ENCODE measurements around the gene PLEKHA1.
A peak's percentile ranks its signal among the peaks of the same experiment; 100 is the strongest.

PLEKHA1 gene

DNA sequence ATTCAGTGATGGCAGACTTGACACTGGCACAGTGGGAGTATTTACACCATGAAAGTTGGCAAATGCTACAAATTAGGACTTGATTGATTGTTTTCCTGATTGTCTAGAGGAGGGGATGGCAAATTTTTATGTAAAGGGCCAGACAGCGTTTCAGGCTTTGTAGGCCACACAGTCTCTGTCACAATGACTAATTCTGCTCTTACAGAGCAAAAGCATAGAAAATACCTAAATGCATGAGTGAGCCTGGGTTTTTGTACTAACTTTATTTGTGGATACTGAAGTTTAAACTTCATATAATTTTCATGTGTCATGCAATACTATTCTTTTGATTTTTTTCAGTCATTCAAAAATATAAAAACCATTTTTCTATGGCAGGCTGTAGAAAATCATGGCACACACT is 71.0 kb downstream of the PLEKHA1 start:
- Histone ChIP-seq H3K36me3 (ENCODE audit: insufficient read depth, insufficient read length, low read length) (no peaks in the 10 kb centered on the region), H3K4me1 (ENCODE audit: insufficient read depth, insufficient read length) (no peaks in the 10 kb centered on the region), H3K27me3 (ENCODE audit: insufficient read depth, insufficient read length) (no peaks in the 10 kb centered on the region), H3K9me3 (ENCODE audit: insufficient read depth, low read length) (peaks cover 18% of the 10 kb centered on the region; the same call in 1 of the 2 replicates), H3K4me3 (ENCODE audit: insufficient read length, low read depth) (no peak overlapping the region), H3K9ac (ENCODE audit: insufficient read length, low read depth) (no peak overlapping the region)
- no peak for TF ChIP-seq YY1 (IDR thresholded peaks at IDR 0.05; ENCODE audit: insufficient read depth, insufficient read length)
- no peak for TF ChIP-seq SUZ12 (IDR thresholded peaks at IDR 0.05; ENCODE audit: extremely low read depth, insufficient read depth, insufficient read length)
- no peak for TF ChIP-seq ZNF274 (IDR thresholded peaks at IDR 0.05; ENCODE audit: low read depth, low read length)
- no peak for DNase-seq (ENCODE audit: low read depth, low spot score)

DNA sequence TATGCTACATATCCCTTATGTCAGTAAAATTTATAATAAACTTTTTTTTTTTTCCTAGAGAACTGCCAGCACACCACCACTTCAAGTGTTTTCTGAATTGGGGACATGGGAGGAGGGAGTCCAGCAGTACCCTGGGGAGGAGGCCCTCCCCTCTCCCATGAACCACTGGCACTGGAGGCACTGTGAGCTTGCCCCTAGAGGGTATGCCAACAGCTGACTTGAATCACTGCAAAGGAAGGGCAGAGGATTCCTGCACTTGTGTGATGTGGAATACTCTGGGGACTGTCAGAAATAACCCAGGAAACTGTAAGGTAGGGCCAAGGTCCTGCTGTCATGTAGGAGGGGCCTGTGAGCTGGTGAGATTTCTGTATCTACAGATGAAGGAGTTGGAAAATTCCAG is 71.4 kb downstream of the PLEKHA1 start:
- no peak for DNase-seq (ENCODE audit: low read depth, low spot score)
- Histone ChIP-seq H3K4me3 (ENCODE audit: insufficient read length, low read depth) (no peak overlapping the region), H3K9ac (ENCODE audit: insufficient read length, low read depth) (no peak overlapping the region), H3K4me1 (ENCODE audit: insufficient read depth, insufficient read length) (no peaks in the 10 kb centered on the region), H3K9me3 (ENCODE audit: insufficient read depth, low read length) (peaks cover 18% of the 10 kb centered on the region; the same call in 1 of the 2 replicates), H3K36me3 (ENCODE audit: insufficient read depth, insufficient read length, low read length) (no peaks in the 10 kb centered on the region), H3K27me3 (ENCODE audit: insufficient read depth, insufficient read length) (no peaks in the 10 kb centered on the region)
- no peak for TF ChIP-seq ZNF274 (IDR thresholded peaks at IDR 0.05; ENCODE audit: low read depth, low read length)
- no peak for TF ChIP-seq SUZ12 (IDR thresholded peaks at IDR 0.05; ENCODE audit: extremely low read depth, insufficient read depth, insufficient read length)
- TF ChIP-seq YY1 (IDR thresholded peaks at IDR 0.05; ENCODE audit: insufficient read depth, insufficient read length), result no peak

DNA sequence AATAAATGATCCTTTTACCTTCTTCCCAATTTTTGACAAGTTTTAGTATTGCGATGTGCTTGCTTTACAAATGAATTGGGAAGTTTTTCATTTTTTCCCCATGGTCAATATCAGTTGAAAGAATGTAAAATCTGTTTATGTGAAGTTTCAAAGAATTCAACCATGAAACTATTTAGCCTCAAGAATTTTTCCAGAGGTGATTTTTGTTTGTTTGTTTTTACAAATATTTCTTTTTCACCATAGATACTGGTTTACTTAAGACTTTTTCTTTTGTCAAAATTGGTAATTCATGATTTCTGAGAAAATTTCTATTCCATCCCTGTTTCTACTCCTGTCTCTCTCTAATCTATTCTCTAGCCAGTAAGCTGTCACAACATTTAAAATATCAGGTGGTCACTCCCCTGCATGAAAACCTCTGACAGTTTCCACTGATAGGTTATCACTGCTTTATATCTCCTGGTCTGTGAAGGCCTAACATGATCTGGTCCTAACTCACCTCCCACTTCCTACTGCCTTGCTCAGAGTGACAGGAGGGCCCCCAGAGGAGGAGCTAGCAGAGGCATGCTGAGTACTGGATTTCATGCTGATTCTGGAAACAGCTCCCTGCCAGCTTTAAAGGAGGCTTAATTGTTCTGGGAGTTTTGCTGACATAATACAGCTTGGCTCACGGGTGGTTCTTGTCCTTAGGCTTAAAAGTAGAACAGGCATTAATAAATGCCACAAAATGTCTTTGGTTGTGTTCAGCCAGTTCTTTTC is 72.3 kb downstream of the PLEKHA1 start:
- no peak overlapping the region for H3K9ac ChIP-seq (ENCODE audit: insufficient read length, low read depth)
- TF ChIP-seq YY1 (IDR thresholded peaks at IDR 0.05; ENCODE audit: insufficient read depth, insufficient read length) (no peak), SUZ12 (IDR thresholded peaks at IDR 0.05; ENCODE audit: extremely low read depth, insufficient read depth, insufficient read length) (no peak), ZNF274 (IDR thresholded peaks at IDR 0.05; ENCODE audit: low read depth, low read length) (no peak)
- H3K4me1 ChIP-seq (ENCODE audit: insufficient read depth, insufficient read length), result no peaks in the 10 kb centered on the region
- no peak overlapping the region for H3K4me3 ChIP-seq (ENCODE audit: insufficient read length, low read depth)
- peak; percentile 42 for DNase-seq (ENCODE audit: low read depth, low spot score)
- peaks cover 18% of the 10 kb centered on the region; the same call in 1 of the 2 replicates for H3K9me3 ChIP-seq (ENCODE audit: insufficient read depth, low read length)
- no peaks in the 10 kb centered on the region for H3K36me3 ChIP-seq (ENCODE audit: insufficient read depth, insufficient read length, low read length)
- H3K27me3 ChIP-seq (ENCODE audit: insufficient read depth, insufficient read length), result no peaks in the 10 kb centered on the region

DNA sequence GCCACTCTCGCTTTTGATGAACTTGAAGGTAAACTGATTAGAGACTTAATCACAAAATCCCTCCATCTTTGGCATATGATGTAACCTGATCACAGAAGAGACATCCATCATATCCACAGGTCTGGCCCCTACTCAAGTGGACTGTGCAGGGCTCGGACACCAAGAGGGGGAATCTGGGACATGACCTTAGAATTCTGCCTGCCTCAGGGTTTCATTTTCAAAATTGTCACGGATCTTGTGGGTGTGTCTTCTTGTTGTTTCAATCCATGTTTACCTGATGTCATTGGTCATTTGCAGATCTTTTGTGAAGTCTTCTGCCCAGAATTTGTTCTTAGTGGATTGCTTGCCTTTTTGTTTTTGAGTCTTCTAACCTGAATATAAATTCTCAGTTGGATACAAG is 74.1 kb downstream of the PLEKHA1 start:
- DNase-seq (ENCODE audit: low read depth, low spot score), result no peak
- no peak overlapping the region for H3K9ac ChIP-seq (ENCODE audit: insufficient read length, low read depth)
- H3K36me3 ChIP-seq (ENCODE audit: insufficient read depth, insufficient read length, low read length), result no peaks in the 10 kb centered on the region
- H3K27me3 ChIP-seq (ENCODE audit: insufficient read depth, insufficient read length), result no peaks in the 10 kb centered on the region
- no peaks in the 10 kb centered on the region for H3K4me1 ChIP-seq (ENCODE audit: insufficient read depth, insufficient read length)
- H3K9me3 ChIP-seq (ENCODE audit: insufficient read depth, low read length), result peaks cover 18% of the 10 kb centered on the region; the same call in 1 of the 2 replicates
- no peak overlapping the region for H3K4me3 ChIP-seq (ENCODE audit: insufficient read length, low read depth)
- TF ChIP-seq ZNF274 (IDR thresholded peaks at IDR 0.05; ENCODE audit: low read depth, low read length) (no peak), SUZ12 (IDR thresholded peaks at IDR 0.05; ENCODE audit: extremely low read depth, insufficient read depth, insufficient read length) (no peak), YY1 (IDR thresholded peaks at IDR 0.05; ENCODE audit: insufficient read depth, insufficient read length) (no peak)

DNA sequence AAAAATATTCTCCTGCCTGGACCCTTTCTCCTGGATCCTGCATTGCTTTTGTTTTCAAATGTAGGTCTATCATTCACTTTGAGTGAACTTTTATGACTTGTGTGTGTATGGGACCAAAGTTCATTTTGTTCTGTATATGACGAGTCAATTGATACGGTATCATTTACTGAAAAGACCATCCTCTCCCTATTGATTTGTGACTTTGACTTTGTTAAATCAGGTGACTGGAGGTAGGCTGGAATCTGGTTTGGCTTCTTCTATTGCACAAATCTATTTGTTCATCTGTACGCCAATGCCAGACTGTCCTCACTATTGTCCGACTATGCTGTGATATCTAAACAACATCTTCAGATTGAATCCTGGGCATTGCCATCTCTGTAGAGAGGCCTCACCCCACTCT is 74.6 kb downstream of the PLEKHA1 start:
- H3K4me3 ChIP-seq (ENCODE audit: insufficient read length, low read depth), result no peak overlapping the region
- peaks cover 18% of the 10 kb centered on the region; the same call in 1 of the 2 replicates for H3K9me3 ChIP-seq (ENCODE audit: insufficient read depth, low read length)
- no peaks in the 10 kb centered on the region for H3K4me1 ChIP-seq (ENCODE audit: insufficient read depth, insufficient read length)
- no peaks in the 10 kb centered on the region for H3K36me3 ChIP-seq (ENCODE audit: insufficient read depth, insufficient read length, low read length)
- H3K9ac ChIP-seq (ENCODE audit: insufficient read length, low read depth), result no peak overlapping the region
- no peak for DNase-seq (ENCODE audit: low read depth, low spot score)
- H3K27me3 ChIP-seq (ENCODE audit: insufficient read depth, insufficient read length), result no peaks in the 10 kb centered on the region
- TF ChIP-seq ZNF274 (IDR thresholded peaks at IDR 0.05; ENCODE audit: low read depth, low read length) (no peak), YY1 (IDR thresholded peaks at IDR 0.05; ENCODE audit: insufficient read depth, insufficient read length) (no peak), SUZ12 (IDR thresholded peaks at IDR 0.05; ENCODE audit: extremely low read depth, insufficient read depth, insufficient read length) (no peak)

DNA sequence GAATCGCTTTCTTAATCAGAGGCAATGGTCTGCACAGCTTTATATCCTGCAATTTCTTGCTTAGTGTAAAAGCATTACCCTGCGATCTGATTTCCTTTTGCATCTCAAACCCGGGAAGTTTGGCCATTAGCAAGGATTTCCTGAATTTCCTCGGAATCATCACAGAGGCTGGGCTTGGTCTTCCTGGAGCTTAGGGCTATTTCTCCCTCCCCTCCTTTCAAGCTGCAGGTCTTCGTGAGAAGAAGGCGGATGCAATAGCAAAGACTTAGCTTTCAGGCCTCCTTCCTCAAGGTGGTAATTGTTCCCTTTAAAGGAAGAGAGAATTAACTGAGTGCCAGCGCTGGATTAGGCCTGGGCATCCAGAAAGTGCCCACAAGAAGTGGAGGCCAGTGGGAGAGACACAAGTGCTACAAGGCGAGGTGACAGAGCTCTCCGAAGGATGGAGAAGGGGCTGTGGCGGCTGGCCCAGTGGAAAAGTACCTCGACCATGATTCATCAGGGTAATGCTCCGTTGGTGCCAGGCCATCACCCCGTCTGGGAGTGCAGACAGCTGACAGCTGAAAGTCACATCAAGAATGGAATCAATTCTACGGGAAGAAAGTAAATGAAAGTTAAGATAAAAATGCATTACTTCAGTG is 76.0 kb downstream of the PLEKHA1 start:
- H3K4me1 ChIP-seq (ENCODE audit: insufficient read depth, insufficient read length), result no peaks in the 10 kb centered on the region
- no peaks in the 10 kb centered on the region for H3K36me3 ChIP-seq (ENCODE audit: insufficient read depth, insufficient read length, low read length)
- H3K27me3 ChIP-seq (ENCODE audit: insufficient read depth, insufficient read length), result no peaks in the 10 kb centered on the region
- TF ChIP-seq YY1 (IDR thresholded peaks at IDR 0.05; ENCODE audit: insufficient read depth, insufficient read length), result no peak
- no peak for TF ChIP-seq SUZ12 (IDR thresholded peaks at IDR 0.05; ENCODE audit: extremely low read depth, insufficient read depth, insufficient read length)
- no peak for TF ChIP-seq ZNF274 (IDR thresholded peaks at IDR 0.05; ENCODE audit: low read depth, low read length)
- no peak overlapping the region for H3K4me3 ChIP-seq (ENCODE audit: insufficient read length, low read depth)
- no peak overlapping the region for H3K9ac ChIP-seq (ENCODE audit: insufficient read length, low read depth)
- DNase-seq (ENCODE audit: low read depth, low spot score), result no peak
- H3K9me3 ChIP-seq (ENCODE audit: insufficient read depth, low read length), result peaks cover 16% of the 10 kb centered on the region; the same call in 1 of the 2 replicates

DNA sequence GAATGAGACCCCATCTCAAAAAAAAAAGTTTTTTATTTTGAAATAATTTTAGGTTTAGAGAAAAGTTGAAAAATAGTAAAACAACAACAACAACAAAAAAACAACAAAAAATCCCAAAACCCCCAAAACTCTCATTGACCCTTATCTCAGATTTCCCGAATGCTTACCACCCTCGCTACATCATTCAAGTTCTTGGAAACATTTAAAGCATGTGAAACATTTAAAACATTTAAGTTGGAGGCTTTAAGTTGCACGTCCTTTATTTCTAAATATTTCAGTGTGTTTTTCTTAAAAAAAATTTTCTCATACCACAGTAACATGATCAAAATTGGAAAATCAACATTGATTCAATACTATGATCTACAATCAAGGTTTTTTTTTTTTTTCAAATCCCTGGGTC is 79.6 kb downstream of the PLEKHA1 start:
- H3K27me3 ChIP-seq (ENCODE audit: insufficient read depth, insufficient read length), result peaks cover 8% of the 10 kb centered on the region
- H3K9me3 ChIP-seq (ENCODE audit: insufficient read depth, low read length), result no peaks in the 10 kb centered on the region
- no peak for TF ChIP-seq SUZ12 (IDR thresholded peaks at IDR 0.05; ENCODE audit: extremely low read depth, insufficient read depth, insufficient read length)
- TF ChIP-seq YY1 (IDR thresholded peaks at IDR 0.05; ENCODE audit: insufficient read depth, insufficient read length), result no peak
- no peak for TF ChIP-seq ZNF274 (IDR thresholded peaks at IDR 0.05; ENCODE audit: low read depth, low read length)
- no peak for DNase-seq (ENCODE audit: low read depth, low spot score)
- no peaks in the 10 kb centered on the region for H3K36me3 ChIP-seq (ENCODE audit: insufficient read depth, insufficient read length, low read length)
- H3K4me3 ChIP-seq (ENCODE audit: insufficient read length, low read depth), result no peak overlapping the region
- H3K4me1 ChIP-seq (ENCODE audit: insufficient read depth, insufficient read length), result no peaks in the 10 kb centered on the region
- no peak overlapping the region for H3K9ac ChIP-seq (ENCODE audit: insufficient read length, low read depth)

All from NT2/D1 (cell line).